Ureter (tissue), 1 donor: ENCODE measurements around the gene SDR42E1. TPM values are rescaled to one million over a fixed set of nuclear protein-coding genes. Genes with fewer than 3 reads are reported as not detected.

Source experiments
- DNase-seq: peaks from one replicate; pipeline ENCODE4 v3.0.0-alpha.2; 2020; ENCODE audit warnings: low spot score
- total RNA-seq: library from RNA; stranded (reverse); gene quantifications from one replicate; pipeline ENCODE4 v1.2.4, GENCODE V29; 2023
- donor health status: DM: yes; HTN: yes; CAD: no.

The SDR42E1 gene
- total RNA-seq, 1 donor from 2014 or later, result 28.3 TPM

DNA sequence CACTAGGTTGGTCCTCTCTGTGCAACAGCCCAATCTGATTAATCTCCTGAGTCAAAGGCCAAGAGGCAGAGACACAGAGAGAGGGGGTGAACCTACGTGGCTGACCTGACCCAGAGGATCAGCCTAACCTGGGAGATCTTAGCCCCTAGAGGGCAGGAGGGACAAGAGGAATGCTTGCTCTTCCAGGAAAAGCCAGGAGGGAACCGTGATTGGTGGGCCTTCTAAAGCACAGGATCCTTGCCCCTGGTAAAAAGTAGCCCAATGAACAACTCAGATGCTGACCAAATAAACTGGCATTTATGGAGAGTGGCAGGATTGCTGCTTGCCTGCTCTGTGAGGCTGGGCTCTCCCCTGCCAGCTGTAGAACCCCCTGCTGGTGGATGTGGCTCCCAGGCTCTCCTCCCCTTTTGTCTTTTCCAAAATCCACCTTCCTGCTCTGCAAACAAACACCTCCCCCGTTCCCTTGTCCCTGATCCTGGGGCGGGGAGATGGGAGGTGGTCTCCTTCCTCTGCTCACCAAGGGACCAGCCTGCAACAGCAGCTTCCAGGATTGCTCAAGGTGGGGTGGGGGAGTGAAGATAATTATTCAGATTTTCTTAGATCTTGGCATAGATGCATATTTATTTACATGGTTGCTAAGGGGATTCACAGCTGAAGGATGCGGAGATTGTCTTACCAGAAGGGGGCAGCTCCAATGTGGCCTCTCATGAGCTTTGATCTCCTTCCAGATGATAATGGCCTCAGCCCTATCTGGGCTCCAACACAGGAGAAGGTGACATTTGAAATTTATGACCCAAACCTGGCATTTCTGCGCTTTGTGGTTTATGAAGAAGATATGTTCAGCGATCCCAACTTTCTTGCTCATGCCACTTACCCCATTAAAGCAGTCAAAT lies 71.9 kb downstream of the SDR42E1 start:
- DNase-seq, result no peak

Other genes starting within 250 kb of the SDR42E1 start
- gene PLCG2, start 232.2 kb downstream of the SDR42E1 start, total RNA-seq, result 37.6 TPM
- gene HSD17B2, start 23.8 kb upstream of the SDR42E1 start, total RNA-seq, result 47.8 TPM
- 42.2 TPM for gene MPHOSPH6, start 158.8 kb upstream of the SDR42E1 start, total RNA-seq